BJ (cell line): ENCODE measurements around the gene EVX2. TPM values are rescaled to one million over a fixed set of nuclear protein-coding genes. Genes with fewer than 3 reads are reported as not detected.

Experiments
- CTCF ChIA-PET: fragments of 350-600 bp; formaldehyde crosslinking; extraction: SDS; loops from one replicate; lab custom pipeline; 2021; ENCODE audit warnings: antibody characterized with exemption, inconsistent platforms; lab: Yijun Ruan, JAX
- POLR2A ChIA-PET: fragments of 300-600 bp; sonication (Branson Sonifier 250); formaldehyde crosslinking; extraction: SDS; loops from one replicate; lab custom pipeline; 2021; ENCODE audit warnings: antibody characterized with exemption; lab: Charles Lee
- DNase-seq: peaks from one replicate; pipeline ENCODE4 v3.0.0-alpha.2; 2011; ENCODE audit warnings: low read depth
- H3K27me3 ChIP-seq: 2 replicates; pipeline ENCODE4 v1.6.0; 2011; ENCODE audit warnings: low read length; ENCODE audit not compliant: control insufficient read depth, insufficient read depth
- H3K36me3 ChIP-seq: 2 replicates; pipeline ENCODE4 v1.5.1; 2011; ENCODE audit warnings: low read length; ENCODE audit not compliant: control insufficient read depth, insufficient read depth
- H3K4me3 ChIP-seq: 2 replicates; pipeline ENCODE4 v1.5.1; 2011; ENCODE audit warnings: low read depth, mild to moderate bottlenecking, control low read depth, low read length
- polyA plus RNA-seq: library from polyadenylated mRNA; depleted of rRNA; stranded (reverse); fragments of >200 nt; gene quantifications from 2 replicates; pipeline ENCODE4 v1.2.3, GENCODE V29; 2011
- TF ChIP-seq, protein P1 (sequence below): IDR thresholded peaks from 2 replicates; pipeline ENCODE4 v1.5.1; 2011; ENCODE audit warnings: low read depth, mild to moderate bottlenecking, control low read depth, inconsistent platforms, low read length, moderate library complexity; ENCODE audit not compliant: insufficient read depth

EVX2 gene
- polyA plus RNA-seq, 1 experiment = not detected

DNA sequence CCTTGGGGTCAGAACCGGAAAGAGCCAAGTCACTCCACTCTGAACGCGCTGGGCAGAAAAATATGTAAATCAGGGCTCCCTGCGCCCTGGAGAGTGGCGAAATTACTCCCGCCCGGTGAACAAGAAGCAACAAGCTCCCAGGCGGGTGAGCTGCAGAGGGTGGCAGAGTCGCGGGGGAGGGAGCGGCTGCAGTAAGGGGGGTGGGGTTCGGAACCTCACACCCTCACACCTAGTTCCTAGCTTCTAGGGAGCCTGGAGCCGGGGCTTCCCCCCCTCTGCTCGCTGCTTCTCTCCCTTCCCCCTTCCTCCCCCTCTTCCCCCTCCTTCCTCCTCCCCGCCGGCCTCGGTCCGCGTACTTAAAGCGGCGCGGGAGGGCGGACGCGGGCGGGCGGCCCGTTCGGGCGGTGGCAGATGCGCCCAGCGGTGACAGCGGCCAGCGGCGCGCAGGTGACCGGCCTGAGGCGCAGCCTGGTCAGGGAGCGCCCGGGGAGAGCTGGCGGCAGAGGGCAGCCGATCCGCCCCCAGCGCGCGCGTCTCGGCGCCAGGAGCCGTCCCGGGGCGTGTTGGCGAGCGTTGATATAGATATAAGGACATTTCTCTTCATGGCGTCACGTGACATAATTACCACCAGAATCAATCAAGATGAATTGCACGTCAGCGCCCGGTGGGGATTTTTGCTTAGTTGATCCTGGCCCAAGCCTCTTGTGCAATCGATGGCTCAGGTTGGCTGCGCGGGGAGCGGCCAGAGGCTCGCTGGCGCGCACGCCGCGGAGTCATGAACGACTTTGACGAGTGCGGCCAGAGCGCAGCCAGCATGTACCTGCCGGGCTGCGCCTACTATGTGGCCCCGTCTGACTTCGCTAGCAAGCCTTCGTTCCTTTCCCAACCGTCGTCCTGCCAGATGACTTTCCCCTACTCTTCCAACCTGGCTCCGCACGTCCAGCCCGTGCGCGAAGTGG lies 23.1 kb upstream of the EVX2 start, which contains the start of gene HOXD11:
TSS of gene HOXD11 (plus strand) at position 700 of the 959 bp plus-strand sequence. CDS start at position 776, 76 bp downstream.
- DNase-seq = no peak
- H3K27me3 ChIP-seq = peaks cover 3% of the 10 kb centered on the region; the same call in 1 of the 2 replicates
- H3K36me3 ChIP-seq = peaks cover 1% of the 10 kb centered on the region
- TF ChIP-seq, protein P1, sequence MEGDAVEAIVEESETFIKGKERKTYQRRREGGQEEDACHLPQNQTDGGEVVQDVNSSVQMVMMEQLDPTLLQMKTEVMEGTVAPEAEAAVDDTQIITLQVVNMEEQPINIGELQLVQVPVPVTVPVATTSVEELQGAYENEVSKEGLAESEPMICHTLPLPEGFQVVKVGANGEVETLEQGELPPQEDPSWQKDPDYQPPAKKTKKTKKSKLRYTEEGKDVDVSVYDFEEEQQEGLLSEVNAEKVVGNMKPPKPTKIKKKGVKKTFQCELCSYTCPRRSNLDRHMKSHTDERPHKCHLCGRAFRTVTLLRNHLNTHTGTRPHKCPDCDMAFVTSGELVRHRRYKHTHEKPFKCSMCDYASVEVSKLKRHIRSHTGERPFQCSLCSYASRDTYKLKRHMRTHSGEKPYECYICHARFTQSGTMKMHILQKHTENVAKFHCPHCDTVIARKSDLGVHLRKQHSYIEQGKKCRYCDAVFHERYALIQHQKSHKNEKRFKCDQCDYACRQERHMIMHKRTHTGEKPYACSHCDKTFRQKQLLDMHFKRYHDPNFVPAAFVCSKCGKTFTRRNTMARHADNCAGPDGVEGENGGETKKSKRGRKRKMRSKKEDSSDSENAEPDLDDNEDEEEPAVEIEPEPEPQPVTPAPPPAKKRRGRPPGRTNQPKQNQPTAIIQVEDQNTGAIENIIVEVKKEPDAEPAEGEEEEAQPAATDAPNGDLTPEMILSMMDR = no peak
- H3K4me3 ChIP-seq = peak within 1 kb of the TSS; percentile 54
- ChIA-PET CTCF (no interaction called here), POLR2A (no interaction called here)

DNA sequence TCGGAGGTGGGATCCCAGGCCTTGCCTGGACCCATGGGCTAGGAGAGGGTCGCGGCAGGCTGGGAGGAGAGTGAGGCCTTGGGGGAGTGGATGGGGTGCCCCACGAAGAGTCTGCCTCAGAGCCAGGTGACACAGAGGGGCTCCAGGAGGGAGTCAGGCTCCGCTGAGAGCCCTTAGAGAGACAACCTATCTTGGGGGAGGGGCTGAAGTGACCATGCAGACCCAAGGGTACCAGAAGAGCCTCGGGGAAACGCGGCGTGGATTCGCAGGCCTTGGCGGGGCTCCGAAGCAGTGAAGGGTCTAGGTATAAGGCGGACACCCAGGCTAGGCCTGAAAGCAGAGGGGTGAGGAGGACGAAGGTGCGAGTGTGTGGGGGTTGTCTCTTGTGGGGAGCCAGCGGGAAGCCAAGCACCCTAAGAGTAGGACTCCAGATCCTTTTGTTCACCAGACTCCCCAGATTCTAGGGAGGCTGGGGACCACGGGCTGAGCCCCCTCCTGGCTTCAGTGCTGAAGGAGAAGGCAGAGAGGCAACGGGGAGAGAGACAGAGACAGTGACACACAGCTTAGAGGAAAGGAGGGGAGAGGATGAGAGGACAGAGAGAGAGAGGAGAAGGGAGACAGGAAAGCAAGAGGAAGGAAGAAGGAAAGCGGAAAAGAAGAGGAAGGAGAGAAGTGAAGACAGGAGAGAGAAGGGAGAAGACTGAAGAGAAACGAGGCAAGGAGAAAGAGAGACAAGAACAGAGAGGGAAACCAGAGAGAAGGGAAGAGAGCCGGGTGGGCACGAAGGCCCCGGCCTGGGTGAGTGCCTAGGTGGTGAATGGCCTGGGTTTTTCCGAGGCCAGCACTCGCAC lies 22.2 kb upstream of the EVX2 start:
- TF ChIP-seq, protein P1 = no peak
- ChIA-PET POLR2A (no interaction called here), CTCF (interaction anchor here (1.0 to 4.9 kb wide), 6 partner anchors 10 to 738 kb away, joined by 3 to 13 read pairs (median 6); no protein-coding TSS in a partner anchor)
- H3K27me3 ChIP-seq = peaks cover 3% of the 10 kb centered on the region; the same call in 1 of the 2 replicates
- DNase-seq = no peak
- H3K36me3 ChIP-seq = peaks cover 1% of the 10 kb centered on the region; the same call in 1 of the 2 replicates
- peak overlapping the region; percentile 54 for H3K4me3 ChIP-seq

DNA sequence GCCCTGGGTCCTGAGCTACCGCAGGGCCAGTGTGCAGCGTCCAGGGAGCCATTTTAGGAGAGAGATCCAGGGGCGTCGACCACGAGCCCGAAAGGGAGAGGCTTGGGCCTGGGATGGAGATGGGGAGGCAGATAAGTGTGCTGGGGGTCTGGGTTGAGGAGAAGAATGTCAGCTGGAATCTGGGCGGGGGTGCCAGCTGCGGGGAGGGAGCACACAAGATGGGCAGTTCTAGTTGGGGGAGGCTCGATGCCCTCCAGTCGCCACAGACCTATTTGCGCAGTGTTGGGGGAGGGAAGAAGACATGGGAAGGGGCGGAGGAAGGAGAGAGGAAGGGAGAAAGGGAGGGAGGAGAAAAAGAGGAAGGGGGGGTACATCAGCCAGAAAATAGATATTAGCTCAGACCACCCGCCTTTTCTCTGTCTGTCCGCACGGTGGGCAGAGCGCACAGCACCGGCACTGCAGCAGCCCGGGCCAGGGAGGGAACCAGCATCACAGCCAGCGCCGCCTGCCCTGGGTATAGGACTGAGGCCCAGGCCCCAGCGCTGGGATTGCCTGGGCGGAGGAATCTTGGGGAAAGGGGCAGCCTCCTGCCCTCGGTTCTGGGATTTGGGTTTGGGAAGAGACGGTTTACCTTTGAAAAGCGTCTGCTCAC lies 21.4 kb upstream of the EVX2 start:
- DNase-seq = no peak
- H3K27me3 ChIP-seq = peaks cover 3% of the 10 kb centered on the region; the same call in 1 of the 2 replicates
- CTCF ChIA-PET = interaction anchor here (0.7 to 4.9 kb wide), 9 partner anchors 9 to 854 kb away, joined by 3 to 13 read pairs (median 5); no protein-coding TSS in a partner anchor
- TF ChIP-seq, protein P1 = no peak
- peak overlapping the region; percentile 54 for H3K4me3 ChIP-seq
- H3K36me3 ChIP-seq = peaks cover 1% of the 10 kb centered on the region; the same call in 1 of the 2 replicates
- POLR2A ChIA-PET = no interaction called here

DNA sequence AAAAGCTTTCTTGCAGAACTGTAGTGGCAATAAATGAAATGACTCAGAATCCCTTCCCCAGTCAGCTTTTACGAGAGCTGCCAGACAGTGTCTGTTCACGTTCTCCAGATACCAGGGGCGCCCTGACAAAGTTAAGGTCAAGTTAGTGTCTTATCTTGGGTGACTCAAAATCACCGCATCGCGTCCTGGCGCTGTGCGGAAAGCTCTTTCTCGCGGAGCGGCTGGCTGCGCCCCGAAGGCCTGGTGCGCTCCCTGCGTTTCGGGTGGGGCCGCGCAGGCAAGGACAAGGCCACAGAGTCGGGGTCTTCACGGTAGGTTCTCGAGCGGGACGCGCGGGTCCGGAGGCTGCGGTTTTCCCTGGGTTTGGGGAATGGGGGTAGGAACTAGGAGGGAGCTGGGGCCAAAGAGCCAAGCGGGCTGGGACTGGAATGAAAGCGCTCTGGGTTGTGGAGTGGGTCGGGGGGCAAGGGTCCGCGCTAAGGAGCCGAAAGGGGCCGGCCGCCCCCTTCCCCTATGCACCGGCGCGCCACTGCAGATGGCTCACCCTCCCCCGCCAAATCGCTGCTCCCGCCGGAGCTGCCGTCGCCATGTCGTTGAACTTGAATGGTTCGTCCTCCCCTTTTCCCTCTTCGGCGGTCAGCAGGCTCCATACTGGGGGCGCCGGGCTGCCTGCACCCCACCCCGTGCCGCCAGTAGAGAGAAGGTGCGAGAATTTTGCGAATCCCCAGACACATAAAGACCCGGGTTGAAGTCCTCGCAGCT lies 20.7 kb upstream of the EVX2 start:
- Histone ChIP-seq H3K36me3 (peaks cover 1% of the 10 kb centered on the region; the same call in 1 of the 2 replicates), H3K4me3 (peak overlapping the region; percentile 54), H3K27me3 (peaks cover 5% of the 10 kb centered on the region)
- DNase-seq = peak; percentile 84
- ChIA-PET CTCF (interaction anchor here (0.5 to 4.9 kb wide), 11 partner anchors 8 to 853 kb away, joined by 3 to 13 read pairs (median 5); no protein-coding TSS in a partner anchor), POLR2A (no interaction called here)
- TF ChIP-seq, protein P1 = 0 out of 2 replicates have a peak, but pooled peaks have one; percentile 8
